ENCODE results near the gene KCNMB4.

The KCNMB4 gene

GRCh38 chr12:70448371-70448770 is 82.3 kb downstream of the KCNMB4 start:
- no peak for DNase-seq

- no peak for DNase-seq
These were observed 83.1 kb downstream of the KCNMB4 start for GRCh38 chr12:70449074-70449752.

GRCh38 chr12:70449753-70450341 is 83.8 kb downstream of the KCNMB4 start:
- DNase-seq = no peak

- no peak for DNase-seq
These were observed 85.4 kb downstream of the KCNMB4 start for GRCh38 chr12:70451528-70451927.

- no peak for DNase-seq
These were observed 90.9 kb downstream of the KCNMB4 start for GRCh38 chr12:70456953-70457352.

GRCh38 chr12:70459786-70460185 is 93.7 kb downstream of the KCNMB4 start:
- no peak for DNase-seq

GRCh38 chr12:70463997-70464396 is 97.9 kb downstream of the KCNMB4 start:
- no peak for DNase-seq

- DNase-seq = no peak
These were observed 100.7 kb downstream of the KCNMB4 start for GRCh38 chr12:70466753-70467152.

- DNase-seq = no peak
These were observed 101.4 kb downstream of the KCNMB4 start for GRCh38 chr12:70467476-70467875.

- no peak for DNase-seq
These were observed 102.0 kb downstream of the KCNMB4 start for GRCh38 chr12:70467918-70468733.

- DNase-seq = no peak
These were observed 102.7 kb downstream of the KCNMB4 start for GRCh38 chr12:70468741-70469140.

GRCh38 chr12:70469221-70469820 is 103.2 kb downstream of the KCNMB4 start:
- no peak for DNase-seq

- no peak for DNase-seq
These were observed 116.7 kb downstream of the KCNMB4 start for GRCh38 chr12:70482764-70483163.

All from activated naive CD4-positive, alpha-beta T cell (primary cell).